ENCODE measurements around the gene LDAH.
A peak's percentile ranks its signal among the peaks of the same experiment; 100 is the strongest.

Gene LDAH

DNA sequence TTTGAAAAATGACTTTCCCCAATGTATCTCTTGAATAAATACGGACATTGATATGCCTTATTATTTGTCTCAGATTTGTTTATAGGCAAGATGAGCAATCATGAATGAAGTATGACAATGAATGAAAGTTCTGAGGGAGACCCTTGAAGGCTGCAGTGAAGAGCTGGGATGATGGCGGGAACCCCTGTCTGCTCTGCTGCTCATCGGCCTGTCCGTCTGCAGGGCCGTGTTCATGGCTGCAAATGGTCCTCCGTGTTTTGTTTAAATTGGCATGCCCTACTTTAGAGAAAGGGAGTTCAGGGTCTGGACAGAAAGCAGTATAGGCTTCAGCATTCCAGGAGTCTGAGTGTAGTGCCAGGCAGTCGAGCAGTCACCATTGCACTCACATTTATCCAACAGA is 170.8 kb downstream of the LDAH start:
- no peak for DNase-seq (ENCODE audit: low spot score)

DNA sequence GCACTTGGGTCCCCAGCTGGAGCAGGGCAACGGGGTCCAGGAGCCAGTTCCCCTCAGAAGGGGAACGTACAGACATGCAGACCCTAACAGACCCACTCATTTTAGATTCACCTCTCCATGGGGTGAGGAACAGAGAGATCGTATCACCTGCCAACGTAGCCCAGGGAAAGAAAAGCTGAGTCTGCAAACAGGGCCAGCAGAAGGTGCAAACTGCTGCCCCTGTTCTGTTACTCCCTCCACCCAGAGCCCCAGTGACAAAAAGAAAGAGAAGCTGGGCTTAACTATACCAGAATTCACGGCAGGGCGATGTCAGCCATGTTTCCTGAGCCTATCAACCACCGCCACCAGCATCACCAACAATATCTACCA is 171.2 kb downstream of the LDAH start:
- DNase-seq (ENCODE audit: low spot score): no peak

DNA sequence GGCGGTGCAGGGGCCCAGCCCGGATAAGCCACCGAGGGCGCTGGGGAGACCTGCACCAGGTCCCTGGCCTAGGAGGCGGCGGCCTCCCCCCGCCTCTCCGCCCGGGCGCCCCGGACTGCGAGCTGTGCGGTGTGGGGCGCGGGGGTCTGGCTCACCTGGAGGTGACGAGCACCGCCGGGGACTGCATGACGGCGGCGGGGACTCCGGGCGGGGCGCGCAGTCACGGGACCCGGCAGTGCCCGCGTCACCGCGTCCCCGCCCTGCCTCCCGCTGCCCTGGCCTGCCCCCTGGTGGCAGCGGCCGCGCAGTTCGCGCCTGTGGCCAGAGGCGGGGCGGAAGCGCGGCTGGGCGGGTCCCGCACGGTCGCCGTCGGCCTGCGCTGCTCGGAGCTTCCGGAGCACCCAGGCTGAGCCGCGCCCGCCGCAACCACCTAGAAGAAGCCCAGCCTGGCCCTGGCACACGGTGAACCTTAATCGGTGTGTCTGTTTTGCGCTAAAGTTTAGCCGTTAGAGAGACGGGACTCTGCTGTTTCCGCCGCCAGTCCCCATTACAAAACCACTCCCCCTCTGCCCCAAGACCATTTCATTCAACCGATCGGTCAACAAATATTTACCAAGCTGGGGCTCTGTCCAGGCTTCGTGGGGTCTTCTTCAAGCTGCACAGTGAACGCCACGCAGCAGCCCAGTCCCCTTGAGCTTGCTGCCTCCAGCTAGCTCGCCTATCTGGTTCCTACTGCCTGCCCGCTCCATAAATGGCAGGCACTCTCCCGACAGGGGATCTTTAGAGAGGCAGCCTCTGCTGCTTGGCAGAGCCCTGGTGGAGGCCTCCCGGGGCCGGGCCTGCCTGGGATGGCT is 171.8 kb downstream of the LDAH start, which contains the start of gene HS1BP3:
Gene HS1BP3, minus strand, starts transcription at position 222 of the 854 bp plus-strand sequence. Its CDS starts 35 bp downstream, at position 187.
- peak; percentile 90 for DNase-seq (ENCODE audit: low spot score)

DNA sequence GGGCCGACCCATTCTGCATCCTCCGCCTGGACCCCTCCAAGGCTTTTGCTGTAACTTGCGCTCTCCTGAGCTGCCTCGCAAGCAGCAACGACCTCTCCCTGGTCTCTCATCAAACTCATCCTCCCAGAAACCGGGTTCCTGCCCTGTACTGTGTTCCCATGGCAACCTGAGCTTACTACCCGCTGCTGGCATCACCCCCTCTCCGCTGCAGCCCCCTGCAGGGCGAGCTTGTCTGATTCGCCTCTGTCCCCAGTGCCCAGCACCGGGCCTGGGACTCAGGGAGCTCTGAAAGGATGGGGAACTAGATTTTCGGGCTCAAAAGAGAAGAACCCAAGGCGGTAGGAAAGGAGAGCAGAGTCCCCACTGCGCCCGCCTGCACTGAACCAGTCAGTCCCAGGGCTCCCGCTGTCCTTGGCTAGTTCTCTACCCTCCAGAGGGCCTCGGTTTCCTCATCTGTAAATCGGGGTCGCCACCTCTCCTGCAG is 172.5 kb downstream of the LDAH start:
- peak; percentile 15 for DNase-seq (ENCODE audit: low spot score)

DNA sequence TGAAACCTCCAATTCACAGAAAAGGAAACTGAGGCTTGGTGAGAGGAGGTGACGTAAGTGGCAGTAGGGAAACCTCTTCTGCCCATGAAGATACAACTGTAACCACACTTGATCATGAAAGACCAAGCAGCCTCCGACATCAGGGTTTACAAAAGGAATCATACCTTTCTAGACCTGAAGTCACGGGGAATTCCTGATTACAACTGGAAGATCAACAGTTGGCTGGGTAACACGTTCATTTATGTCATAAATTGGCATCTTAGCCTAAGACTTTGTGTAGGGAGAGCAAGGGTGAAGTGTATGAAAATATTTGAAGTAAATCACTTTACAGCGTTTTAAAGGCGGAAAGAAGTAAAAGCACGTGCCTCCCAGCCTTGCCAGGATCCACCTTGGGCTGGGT is 172.9 kb downstream of the LDAH start:
- DNase-seq (ENCODE audit: low spot score): no peak

DNA sequence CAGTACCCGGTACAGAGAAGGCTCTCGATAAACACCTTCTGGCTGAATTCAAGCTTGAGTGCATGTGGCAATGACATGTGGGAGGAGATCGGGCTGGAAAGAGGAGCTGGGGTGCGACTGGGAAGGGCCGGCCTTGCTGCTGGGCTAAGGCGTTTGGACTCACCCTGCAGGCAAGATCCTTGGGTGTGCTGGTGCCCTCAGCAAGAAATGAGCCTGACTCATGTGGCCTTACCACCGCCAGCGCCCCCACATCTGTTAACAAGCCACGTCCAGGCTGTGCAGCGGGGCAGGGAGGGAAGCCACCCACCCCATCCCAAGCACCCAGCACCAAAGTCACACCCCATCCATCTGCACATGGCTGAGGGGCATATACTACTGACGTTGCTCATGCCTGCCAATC is 173.3 kb downstream of the LDAH start:
- no peak for DNase-seq (ENCODE audit: low spot score)

DNA sequence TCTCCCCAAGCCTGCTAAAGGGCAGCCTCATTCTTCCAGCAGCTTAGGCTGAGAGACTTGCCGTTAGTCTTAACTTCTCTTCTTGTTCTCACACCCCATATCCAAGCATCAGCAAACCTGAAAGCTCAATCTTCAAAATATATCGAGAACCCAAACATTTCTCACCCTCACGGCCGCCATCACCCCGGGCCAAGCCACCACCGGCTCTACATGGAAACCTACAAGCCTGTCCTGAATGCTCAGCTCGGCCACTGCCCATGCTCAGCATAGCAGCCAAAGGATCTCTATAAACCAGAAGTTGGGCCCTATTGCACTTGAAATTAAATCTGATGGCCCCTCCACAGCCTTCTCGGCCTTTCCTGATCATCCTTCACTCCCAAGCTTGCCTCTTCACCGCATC is 174.1 kb downstream of the LDAH start:
- no peak for DNase-seq (ENCODE audit: low spot score)

GRCh38 chr2:20648206-20648605 is 174.7 kb downstream of the LDAH start:
- DNase-seq (ENCODE audit: low spot score): no peak

DNA sequence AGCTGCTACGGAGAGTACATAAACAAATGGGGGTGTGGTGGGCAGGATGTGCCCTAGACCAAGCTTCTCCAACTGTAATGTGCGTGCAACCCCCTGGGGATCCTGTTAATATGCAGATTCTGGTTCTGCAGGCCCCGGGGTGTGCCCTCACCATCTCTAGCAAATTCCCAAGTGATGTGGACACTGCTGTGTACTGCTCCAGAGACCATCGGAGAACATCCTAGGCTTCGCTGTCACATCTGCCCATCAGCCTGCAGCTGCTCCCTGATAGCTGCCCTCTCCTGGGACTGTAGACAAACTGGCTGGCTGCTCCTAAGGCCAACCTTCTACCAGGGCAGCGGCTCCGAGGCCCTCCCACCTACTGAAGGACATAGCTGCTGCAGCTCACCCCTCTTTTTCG is 175.2 kb downstream of the LDAH start:
- no peak for DNase-seq (ENCODE audit: low spot score)

DNA sequence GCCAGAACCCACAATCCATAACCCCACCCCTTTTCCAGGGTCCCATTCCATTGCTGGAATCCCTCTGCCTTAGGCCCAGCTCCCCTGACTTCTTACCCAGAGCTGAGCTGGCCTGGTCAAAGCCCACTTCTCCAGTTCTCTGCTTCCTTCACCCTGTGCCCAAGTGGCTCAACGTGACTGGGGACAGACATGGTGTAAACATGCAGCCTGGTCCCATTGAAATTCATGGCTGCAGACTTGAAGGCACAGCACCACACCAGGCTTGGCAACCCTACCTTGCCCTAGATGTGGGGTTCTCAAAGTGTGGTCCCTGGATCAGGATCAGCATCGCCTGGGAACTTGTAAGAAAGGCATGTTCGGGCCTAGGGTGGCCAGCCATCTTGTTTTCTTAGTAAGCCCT is 175.7 kb downstream of the LDAH start:
- no peak for DNase-seq (ENCODE audit: low spot score)

- no peak for DNase-seq (ENCODE audit: low spot score)
These were observed 176.5 kb downstream of the LDAH start for GRCh38 chr2:20646446-20646845.

DNA sequence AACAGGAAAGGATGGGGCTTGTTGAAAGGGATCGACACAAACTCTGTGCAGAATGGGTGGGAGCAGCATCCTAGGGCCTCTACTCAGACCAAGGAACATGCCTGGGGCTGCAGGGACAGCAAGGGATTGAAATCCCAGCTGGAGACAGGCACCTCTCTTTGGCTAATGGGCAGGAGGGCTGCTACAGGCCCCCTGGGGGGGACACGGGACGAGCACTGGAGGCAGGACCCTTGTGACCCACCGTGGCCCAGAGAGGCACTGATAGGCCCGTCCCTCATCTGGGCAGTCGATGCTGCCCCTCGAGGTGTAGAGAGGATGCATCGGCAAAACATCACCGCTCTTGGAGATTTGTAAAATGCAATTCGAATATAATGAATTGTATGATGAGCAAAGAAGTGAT is 177.1 kb downstream of the LDAH start:
- no peak for DNase-seq (ENCODE audit: low spot score)

DNA sequence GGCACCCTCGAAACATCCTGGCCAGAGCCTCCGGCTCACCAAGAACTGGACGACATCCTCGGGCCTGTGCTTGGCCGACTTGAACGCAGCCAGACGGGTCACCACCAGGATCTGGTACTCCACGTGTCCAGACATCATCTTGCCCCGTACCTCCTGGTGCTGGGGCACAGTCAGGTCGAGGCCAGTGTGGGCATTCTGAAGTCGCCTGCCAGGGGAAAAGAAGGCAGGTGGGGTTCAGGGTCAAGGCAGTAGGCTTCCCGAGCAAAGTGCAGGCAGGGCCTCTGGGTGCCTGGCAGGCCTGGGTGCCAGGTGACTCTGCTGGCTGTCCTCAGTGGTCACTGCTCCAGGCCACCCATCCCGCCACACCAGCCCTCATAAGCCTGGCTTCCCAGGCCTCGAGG is 177.6 kb downstream of the LDAH start:
- no peak for DNase-seq (ENCODE audit: low spot score)

DNA sequence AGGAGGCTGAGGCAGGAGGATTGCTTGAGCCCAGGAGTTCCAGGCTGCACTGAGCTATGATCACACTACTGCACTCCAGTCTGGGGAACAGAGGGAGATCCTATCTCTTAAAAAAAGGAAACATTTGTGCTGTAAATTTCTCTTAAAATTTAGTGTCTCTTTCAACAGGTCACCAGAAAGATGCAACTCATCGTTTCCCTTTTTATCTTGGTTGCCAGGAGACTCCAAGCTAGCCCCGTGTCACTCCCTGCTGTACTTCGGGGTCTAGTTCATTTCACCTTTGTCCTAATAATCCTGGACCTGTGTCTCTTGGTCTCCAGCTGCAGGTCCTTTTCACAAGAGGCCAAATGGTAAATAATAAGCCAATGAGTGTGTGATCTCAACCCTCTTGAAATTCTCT is 179.1 kb downstream of the LDAH start:
- no peak for DNase-seq (ENCODE audit: low spot score)

DNA sequence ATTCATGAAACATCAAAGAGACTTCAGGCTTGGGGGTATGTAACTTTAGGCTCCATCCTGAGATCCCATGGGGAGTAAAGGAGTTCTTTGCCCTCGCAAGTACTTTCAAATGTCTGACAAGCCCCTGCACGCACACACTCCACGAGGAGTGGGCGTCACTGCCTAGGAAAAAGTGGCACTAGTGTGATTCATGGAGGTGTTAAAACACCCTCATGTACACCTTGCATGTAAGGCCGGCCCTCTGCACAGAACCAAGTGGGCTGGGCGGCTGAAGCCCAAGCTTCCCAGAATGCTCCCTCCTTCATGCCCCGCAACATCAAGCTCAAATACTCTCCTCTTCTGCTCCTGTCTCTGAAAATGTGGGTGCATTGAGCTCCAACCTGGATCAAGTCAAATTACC is 179.8 kb downstream of the LDAH start:
- DNase-seq (ENCODE audit: low spot score): no peak

DNA sequence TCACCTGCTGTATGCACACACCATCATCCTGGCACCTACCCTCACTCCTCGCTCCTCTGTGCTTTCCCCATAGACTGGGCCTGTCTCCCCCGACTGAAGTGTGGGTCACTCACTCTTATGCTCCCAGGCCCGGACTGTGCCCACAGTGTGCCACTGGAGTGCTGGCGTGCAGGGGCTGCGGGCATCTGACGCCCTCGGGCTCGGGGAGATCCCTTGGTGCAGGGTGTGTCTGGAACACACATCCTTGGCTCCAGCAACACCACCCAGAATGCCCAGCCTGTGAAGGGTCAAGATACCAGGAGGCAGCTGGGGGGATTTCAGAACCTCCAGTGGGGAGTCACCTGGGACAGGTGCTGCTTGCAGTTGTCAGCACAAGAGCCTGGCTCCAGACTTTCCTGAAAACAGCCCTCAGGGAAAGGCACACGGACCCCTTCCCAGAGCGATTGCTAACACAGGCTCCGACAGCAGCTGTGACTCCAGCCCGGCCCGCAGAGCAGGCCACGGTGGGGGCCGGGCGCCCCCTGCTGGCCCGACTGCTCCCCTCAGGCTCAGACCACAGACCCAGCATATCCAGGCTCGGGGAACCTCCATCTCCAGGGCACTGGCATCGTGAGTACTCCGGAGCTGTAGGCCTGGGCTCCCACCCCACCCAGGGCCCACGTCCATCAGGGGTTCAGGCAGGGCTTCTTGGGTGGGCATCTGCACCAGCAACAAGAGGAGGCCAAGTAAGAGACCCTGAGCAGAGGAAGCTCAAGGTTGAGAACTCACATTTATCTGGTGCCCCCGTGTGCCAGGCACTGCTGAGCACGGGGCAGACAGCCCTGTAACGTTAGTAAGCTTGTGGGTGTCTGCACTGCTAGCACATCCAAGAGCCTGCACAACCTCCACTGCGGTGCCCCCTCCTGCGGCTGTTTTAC is 180.6 kb downstream of the LDAH start:
- peak; percentile 59 for DNase-seq (ENCODE audit: low spot score)

DNA sequence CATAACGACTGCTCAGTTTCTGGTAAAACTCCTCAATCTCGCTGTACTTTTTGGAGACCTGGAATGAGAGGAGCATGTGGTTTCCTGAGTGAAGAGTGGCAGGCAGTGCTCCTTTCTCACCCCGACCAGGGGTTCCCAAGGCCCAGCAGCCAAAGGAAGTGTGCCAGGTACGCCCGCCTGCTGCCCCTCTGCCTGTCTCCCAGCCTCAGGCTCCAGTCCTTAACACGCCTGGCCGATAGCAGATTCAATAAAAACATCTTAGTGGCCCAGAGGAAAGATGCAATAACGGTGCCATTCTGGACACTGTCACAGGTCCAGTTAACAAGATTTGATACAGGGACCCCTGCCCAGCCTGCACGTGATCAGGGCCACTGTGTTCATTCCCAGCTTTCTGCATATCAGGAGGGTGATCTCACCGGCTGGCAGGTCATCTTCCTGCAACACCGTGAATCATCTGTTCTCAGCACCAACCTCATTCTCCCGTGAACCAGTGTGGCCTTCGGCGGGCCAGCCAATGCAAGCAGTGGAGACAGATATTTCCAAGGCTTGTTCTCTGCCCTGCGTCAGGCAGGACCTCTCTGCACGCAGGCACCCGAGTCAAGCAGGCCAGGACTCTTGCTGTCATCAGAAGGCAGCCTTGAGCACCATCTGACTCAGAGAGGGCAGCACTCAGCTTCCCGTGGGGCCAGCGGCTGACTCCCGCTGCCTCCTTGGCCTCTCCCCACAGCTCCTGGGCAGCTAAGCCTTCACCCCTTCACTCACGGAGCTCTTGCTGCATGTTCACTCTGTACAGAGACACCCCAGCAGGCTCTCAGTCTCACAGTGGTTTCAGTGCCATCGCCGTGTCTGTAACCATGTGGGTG is 181.5 kb downstream of the LDAH start:
- DNase-seq (ENCODE audit: low spot score): no peak

DNA sequence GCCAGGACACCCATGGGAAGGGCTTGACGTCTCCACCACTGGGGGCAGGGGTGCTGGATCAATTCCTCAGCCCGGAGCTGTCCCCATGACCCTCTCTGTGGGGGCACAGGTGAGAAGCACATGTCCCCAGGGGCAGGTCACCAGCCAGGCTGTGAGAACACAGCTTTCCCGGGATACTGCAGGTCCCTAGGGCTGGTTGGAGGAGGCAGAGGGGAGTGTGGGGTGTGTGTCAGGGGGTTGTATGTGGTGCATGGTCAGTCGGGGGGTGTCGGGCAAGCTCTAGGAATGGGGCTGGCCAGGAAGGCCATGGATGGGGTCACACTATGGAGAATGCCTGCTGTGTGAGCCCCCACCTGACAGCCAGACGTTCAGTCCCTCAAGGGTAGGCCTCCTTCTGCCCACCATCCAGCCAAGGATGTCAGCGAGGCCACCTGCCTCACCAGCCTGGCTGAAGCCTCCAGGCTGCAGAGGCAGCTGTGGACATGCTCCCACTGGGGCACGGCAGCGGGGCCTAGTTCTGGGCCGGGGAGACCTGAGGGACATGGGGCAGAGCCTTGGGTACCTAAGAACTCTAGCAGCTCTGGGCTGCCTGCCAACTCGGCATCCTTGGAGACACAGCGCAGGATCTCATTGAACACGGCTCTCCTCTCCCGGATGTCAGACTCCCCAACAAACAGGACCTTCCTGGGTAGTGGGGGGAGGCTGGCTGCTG is 182.3 kb downstream of the LDAH start:
- no peak for DNase-seq (ENCODE audit: low spot score)

DNA sequence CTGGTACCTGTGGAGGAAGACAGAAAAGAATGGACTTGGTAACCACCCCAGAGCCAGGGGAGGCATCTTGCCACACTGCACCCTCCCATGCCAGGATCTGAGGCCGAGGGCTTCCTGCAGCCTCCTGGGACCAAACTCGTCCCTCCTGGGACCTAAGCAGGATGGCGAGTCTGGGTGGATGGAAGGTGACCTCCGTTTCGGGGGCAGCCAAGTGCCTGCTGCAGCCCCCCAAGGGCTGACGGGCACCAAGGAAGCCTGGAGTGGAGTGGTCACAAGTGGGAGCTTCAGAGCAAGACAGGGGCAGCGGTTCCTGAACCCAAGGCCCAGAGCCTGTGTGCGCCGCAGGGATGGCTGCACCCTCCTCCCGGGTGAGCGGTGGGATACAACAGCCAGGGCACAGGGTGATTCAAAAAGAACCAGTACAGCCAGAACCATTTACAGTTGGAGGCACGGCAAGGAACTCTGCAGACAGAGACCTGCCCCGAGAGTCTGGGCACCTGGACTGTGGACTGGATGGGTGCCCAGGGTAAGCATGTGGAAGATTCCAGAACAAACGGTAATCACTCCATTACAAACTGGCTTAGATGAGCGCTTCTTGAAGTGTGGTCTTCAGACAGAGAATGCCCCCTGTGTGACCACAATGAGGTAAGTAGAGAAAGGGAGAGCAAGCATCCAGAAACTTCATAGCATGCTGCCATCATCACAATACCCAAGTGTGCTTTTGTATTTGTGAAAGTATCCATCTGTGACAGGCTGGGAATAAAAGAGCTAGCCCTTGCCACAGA is 184.1 kb downstream of the LDAH start:
- no peak for DNase-seq (ENCODE audit: low spot score)

DNA sequence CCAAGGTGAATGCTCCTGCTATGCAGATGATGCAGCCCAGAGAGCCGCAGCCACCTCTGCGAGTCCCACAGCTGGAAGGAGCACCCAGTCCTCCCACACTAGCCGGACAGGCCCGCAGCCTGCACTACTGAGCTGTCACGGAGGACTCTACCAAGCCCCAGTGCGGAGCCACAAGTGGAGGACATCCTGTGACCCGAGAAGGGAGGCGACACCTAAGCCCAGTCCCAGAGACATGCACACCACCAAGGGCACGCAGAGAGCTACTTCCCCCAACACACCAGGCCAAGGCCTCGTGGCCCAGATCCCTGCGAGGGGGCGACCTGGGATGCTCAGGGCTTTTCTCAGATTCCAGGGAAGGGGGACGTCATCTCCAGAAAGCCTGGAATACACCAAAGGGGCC is 184.9 kb downstream of the LDAH start:
- no peak for DNase-seq (ENCODE audit: low spot score)

DNA sequence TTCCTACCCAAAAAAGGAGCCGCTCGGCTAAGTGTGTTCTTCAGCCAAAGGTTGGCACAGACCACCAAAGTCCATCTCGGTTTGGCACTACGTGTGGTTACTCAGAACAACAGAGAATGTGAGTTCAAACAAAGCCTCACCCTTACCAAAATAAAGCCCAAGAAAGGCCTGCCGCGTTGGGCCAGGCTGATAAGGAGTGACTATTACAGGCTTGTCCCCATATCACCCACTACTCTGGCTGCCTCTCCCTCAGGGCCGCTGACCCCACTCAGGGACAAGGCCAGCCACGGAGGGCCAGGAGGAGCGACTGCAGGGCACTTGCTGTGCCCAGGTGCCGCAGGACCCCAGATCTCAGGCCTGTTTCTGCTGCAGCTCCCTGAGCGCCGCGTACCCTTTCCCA is 185.8 kb downstream of the LDAH start:
- DNase-seq (ENCODE audit: low spot score): no peak

Measured in LoVo (cell line).